Glutamatergic neuron (in vitro differentiated cells): ENCODE results near the gene TNFRSF1A. TPM values are rescaled to one million over a fixed set of nuclear protein-coding genes. Genes with fewer than 3 reads are reported as not detected.

ENCODE experiments used
- DNase-seq: peaks from one replicate; pipeline ENCODE4 v3.0.0; 2022
- H3K27ac Mint-ChIP-seq: one replicate; pipeline ENCODE4 v1.8.0; 2020; ENCODE audit warnings: mild to moderate bottlenecking, mixed read lengths, inconsistent platforms; ENCODE audit not compliant: unreplicated experiment
- H3K27me3 Mint-ChIP-seq: one replicate; pipeline ENCODE4 v1.8.0; 2020; ENCODE audit warnings: mild to moderate bottlenecking, moderate library complexity, mixed read lengths, inconsistent platforms; ENCODE audit not compliant: unreplicated experiment
- H3K36me3 Mint-ChIP-seq: one replicate; pipeline ENCODE4 v1.8.0; 2020; ENCODE audit warnings: mild to moderate bottlenecking, mixed read lengths, inconsistent platforms; ENCODE audit not compliant: unreplicated experiment
- H3K4me1 Mint-ChIP-seq: one replicate; pipeline ENCODE4 v1.8.0; 2020; ENCODE audit warnings: mild to moderate bottlenecking, low read depth, mixed read lengths, inconsistent platforms; ENCODE audit not compliant: unreplicated experiment
- H3K4me3 Mint-ChIP-seq: one replicate; pipeline ENCODE4 v1.8.0; 2020; ENCODE audit warnings: mild to moderate bottlenecking, mixed read lengths, inconsistent platforms; ENCODE audit not compliant: unreplicated experiment
- H3K9me3 Mint-ChIP-seq: one replicate; pipeline ENCODE4 v1.8.0; 2020; ENCODE audit warnings: mild to moderate bottlenecking, moderate library complexity, mixed read lengths, inconsistent platforms; ENCODE audit not compliant: unreplicated experiment
- total RNA-seq: library from RNA; stranded (reverse); fragmentation: NEBNext Ultra II Directional; extraction: Animal tissue kit (Norgen Biotek cat#: 25700); gene quantifications from one replicate; pipeline ENCODE4 v1.2.1, GENCODE V29; 2021; ENCODE audit not compliant: unreplicated experiment
- TF ChIP-seq, protein P1 (sequence below): fragments of 200-600 bp; sonication (generic); IDR thresholded peaks from one replicate; pipeline ENCODE4 v1.5.0; 2021; ENCODE audit not compliant: partially characterized antibody, unreplicated experiment

Gene TNFRSF1A
- total RNA-seq, 1 donor from 2014 or later = 7.4 TPM

DNA sequence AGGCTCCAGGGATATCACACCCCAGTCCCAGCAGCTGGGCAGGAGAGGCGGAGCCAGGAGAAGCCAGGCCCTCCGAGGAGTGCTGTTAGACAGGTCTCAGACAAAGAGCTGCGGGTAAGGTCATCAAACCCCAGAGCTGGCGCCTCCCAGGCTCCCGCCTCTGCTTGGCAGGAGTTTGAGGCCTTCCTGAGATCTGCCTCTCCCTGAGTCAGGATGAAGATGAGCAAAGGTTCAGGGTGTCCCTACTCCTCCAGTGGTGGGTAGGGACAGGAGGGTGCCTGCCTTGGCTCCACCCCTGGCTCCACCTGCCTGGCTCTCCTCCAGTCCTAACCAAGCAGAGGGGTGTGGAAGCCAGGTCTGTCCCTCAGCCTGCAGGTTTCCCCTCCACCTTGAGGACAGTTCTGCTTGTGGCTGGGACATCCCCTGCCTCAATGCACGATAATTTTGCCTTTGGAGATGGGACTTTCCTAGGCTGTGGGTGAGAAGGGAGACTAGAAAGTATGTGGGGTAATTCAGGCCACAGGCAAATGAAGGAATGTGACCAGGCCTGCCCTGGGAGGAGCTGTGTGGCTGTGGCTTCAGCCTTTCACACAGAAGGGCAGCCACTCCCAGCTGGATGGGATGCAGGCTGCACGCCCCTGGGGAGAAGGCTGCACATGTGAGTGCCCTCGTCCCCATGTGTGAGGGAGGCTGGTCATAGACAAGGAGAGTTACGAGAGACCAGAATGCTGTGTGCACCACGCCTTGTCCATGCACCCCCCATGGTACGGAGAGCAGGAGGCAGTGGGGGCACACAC, 29.1 kb downstream of the TNFRSF1A start:
- TF ChIP-seq, protein P1, sequence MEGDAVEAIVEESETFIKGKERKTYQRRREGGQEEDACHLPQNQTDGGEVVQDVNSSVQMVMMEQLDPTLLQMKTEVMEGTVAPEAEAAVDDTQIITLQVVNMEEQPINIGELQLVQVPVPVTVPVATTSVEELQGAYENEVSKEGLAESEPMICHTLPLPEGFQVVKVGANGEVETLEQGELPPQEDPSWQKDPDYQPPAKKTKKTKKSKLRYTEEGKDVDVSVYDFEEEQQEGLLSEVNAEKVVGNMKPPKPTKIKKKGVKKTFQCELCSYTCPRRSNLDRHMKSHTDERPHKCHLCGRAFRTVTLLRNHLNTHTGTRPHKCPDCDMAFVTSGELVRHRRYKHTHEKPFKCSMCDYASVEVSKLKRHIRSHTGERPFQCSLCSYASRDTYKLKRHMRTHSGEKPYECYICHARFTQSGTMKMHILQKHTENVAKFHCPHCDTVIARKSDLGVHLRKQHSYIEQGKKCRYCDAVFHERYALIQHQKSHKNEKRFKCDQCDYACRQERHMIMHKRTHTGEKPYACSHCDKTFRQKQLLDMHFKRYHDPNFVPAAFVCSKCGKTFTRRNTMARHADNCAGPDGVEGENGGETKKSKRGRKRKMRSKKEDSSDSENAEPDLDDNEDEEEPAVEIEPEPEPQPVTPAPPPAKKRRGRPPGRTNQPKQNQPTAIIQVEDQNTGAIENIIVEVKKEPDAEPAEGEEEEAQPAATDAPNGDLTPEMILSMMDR = no peak

DNA sequence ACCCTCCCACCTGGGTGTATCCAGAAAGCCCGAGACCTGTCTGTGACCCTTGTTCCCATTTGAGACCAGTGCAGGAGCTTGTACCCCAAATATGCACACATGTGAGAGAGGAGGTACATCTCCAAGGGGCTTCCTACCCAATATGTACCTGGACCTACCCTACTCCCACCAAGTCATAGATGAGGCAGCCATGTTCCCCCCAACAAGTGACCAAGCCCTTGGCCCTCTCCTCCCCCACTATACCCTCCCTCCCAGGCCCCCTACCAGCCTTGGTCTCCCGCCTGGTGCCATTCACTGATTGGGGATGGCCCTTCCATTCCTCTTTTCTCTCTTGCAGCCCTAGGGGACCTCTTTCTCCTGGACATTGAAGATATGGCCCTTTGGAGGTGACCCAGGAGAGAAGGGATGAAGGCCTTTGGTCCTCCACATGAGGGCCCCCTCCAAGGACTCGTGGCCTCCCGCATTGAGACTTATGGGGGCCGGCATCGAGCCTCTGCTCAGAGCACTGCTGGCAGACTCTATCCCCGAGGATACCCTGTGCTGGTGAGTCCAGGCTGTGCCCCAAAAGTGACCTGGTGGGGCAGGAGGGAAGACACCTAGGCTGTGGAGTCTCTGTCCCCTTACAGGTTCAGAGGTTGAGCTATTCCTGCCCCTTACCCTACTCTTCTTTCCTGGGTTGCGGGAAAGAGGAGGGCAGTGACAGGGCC, 29.9 kb downstream of the TNFRSF1A start:
- Mint-ChIP-seq H3K27ac (no peak overlapping the region), H3K4me1 (peaks cover 11% of the 10 kb centered on the region), H3K4me3 (no peak overlapping the region), H3K36me3 (no peaks in the 10 kb centered on the region), H3K9me3 (no peaks in the 10 kb centered on the region), H3K27me3 (peaks cover 3% of the 10 kb centered on the region)
- TF ChIP-seq, protein P1 = no peak
- DNase-seq = no peak

More for the DNA sequence above, 29.1 kb downstream of the TNFRSF1A start:
- Mint-ChIP-seq H3K27ac (no peak overlapping the region), H3K4me1 (peaks cover 11% of the 10 kb centered on the region), H3K9me3 (peaks cover 1% of the 10 kb centered on the region), H3K36me3 (no peaks in the 10 kb centered on the region), H3K4me3 (no peak overlapping the region), H3K27me3 (peaks cover 3% of the 10 kb centered on the region)
- peak; percentile 80 for DNase-seq

DNA sequence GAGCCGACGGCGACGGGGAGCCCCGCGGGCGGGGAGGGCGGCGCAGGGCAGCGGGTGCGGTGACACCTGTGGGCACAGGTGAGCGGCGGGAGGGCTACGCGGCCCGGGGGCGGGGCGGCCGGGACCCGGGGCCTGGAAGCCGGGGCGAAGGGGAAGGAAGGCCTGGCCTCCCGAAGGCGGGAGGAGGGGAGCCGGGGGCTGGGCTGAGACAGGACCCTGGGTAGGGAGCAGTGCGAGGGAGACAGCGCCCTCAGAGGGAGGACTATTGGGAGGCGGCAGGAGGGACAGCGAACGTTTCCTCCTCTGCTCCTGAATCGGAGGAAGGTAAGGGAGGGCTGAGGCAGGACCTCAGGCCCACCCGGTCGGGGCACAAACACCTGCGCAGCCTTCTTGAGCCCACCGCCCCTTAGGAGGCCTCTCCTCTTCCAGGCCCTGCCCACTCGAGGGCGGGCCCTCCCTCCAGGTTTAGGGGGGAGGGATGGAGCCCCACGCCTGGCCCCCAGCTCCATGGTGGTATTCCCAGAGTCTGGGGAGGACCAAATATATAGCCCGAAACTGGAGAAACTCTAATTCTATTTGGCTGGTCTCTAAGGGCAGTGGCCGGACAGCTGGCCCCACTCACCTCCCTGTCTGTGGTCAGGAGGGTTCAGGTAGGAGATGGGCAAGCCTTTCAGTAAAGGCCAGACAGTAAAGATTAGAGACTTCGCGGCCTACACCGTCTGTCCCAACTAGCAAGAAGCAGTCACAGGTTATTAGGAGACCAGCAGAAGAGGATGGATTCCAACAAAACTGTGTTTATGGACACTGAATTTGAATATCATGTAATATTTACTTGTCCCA, 30.9 kb downstream of the TNFRSF1A start:
- Mint-ChIP-seq H3K36me3 (peaks cover 5% of the 10 kb centered on the region), H3K4me1 (peaks cover 11% of the 10 kb centered on the region), H3K27me3 (peaks cover 5% of the 10 kb centered on the region), H3K9me3 (no peaks in the 10 kb centered on the region), H3K27ac (no peak overlapping the region), H3K4me3 (no peak overlapping the region)
- TF ChIP-seq, protein P1 = no peak
- no peak for DNase-seq

DNA sequence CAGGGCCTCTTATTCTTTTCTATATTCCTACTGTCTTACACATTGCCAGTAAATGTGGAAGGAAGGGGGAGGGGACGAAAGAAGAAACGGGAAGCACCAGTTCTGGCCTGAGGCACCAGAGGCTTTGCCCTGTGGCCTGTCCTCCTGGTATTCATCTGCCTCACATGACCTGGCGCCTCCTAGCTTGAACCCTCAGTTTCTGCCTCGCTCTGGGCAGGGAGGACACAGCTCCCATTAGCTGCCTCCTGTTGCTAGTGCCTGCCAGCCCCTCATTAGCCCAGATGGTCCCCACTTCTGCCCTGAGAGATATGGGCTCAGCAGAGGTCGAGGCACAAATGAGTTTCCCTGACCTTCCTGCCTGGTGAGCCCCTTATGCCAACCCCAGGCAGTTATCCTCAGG, 34.3 kb downstream of the TNFRSF1A start:
- Mint-ChIP-seq H3K4me1 (peaks cover 5% of the 10 kb centered on the region), H3K9me3 (no peaks in the 10 kb centered on the region), H3K4me3 (no peak overlapping the region)

More for the DNA sequence above, 34.3 kb downstream of the TNFRSF1A start:
- Mint-ChIP-seq H3K27me3 (peaks cover 8% of the 10 kb centered on the region), H3K36me3 (peaks cover 5% of the 10 kb centered on the region), H3K27ac (no peak overlapping the region)
- TF ChIP-seq, protein P1 = no peak
- DNase-seq = no peak
